ENCODE data around the gene LAMA1.

LAMA1 gene

GRCh38 chr18:6963452-6964097 is 154.0 kb downstream of the LAMA1 start:
- Mint-ChIP-seq H3K4me1 (ENCODE audit: low read depth) (no peaks in the 10 kb centered on the region), H3K36me3 (ENCODE audit: low read depth) (no peaks in the 10 kb centered on the region), H3K9me3 (no peaks in the 10 kb centered on the region), H3K4me3 (no peak overlapping the region), H3K27me3 (ENCODE audit: low read depth) (no peaks in the 10 kb centered on the region), H3K27ac (no peak overlapping the region)

- Mint-ChIP-seq H3K27me3 (ENCODE audit: low read depth) (no peaks in the 10 kb centered on the region), H3K27ac (no peak overlapping the region), H3K36me3 (ENCODE audit: low read depth) (no peaks in the 10 kb centered on the region), H3K4me3 (no peak overlapping the region), H3K4me1 (ENCODE audit: low read depth) (no peaks in the 10 kb centered on the region), H3K9me3 (no peaks in the 10 kb centered on the region)
Observed at GRCh38 chr18:6962571-6963451, 154.8 kb downstream of the LAMA1 start.

- H3K36me3 Mint-ChIP-seq (ENCODE audit: low read depth) = no peaks in the 10 kb centered on the region
- no peaks in the 10 kb centered on the region for H3K9me3 Mint-ChIP-seq
Observed at GRCh38 chr18:6961331-6961730, 156.3 kb downstream of the LAMA1 start.

GRCh38 chr18:6960656-6961055 is 156.9 kb downstream of the LAMA1 start:
- Mint-ChIP-seq H3K4me1 (ENCODE audit: low read depth) (no peaks in the 10 kb centered on the region), H3K4me3 (no peak overlapping the region), H3K9me3 (no peaks in the 10 kb centered on the region), H3K27ac (no peak overlapping the region), H3K36me3 (ENCODE audit: low read depth) (no peaks in the 10 kb centered on the region), H3K27me3 (ENCODE audit: low read depth) (no peaks in the 10 kb centered on the region)

More at GRCh38 chr18:6961331-6961730, 156.3 kb downstream of the LAMA1 start:
- H3K27ac Mint-ChIP-seq = no peak overlapping the region
- no peaks in the 10 kb centered on the region for H3K27me3 Mint-ChIP-seq (ENCODE audit: low read depth)
- no peak overlapping the region for H3K4me3 Mint-ChIP-seq
- H3K4me1 Mint-ChIP-seq (ENCODE audit: low read depth) = no peaks in the 10 kb centered on the region

- no peaks in the 10 kb centered on the region for H3K4me1 Mint-ChIP-seq (ENCODE audit: low read depth)
- no peak overlapping the region for H3K4me3 Mint-ChIP-seq
- H3K27ac Mint-ChIP-seq = no peak overlapping the region
- no peaks in the 10 kb centered on the region for H3K27me3 Mint-ChIP-seq (ENCODE audit: low read depth)
- H3K9me3 Mint-ChIP-seq = no peaks in the 10 kb centered on the region
- no peaks in the 10 kb centered on the region for H3K36me3 Mint-ChIP-seq (ENCODE audit: low read depth)
Observed at GRCh38 chr18:6960124-6960523, 157.5 kb downstream of the LAMA1 start.

GRCh38 chr18:6959110-6959509 is 158.5 kb downstream of the LAMA1 start:
- H3K27me3 Mint-ChIP-seq (ENCODE audit: low read depth) = no peaks in the 10 kb centered on the region
- no peaks in the 10 kb centered on the region for H3K9me3 Mint-ChIP-seq
- no peaks in the 10 kb centered on the region for H3K4me1 Mint-ChIP-seq (ENCODE audit: low read depth)
- H3K27ac Mint-ChIP-seq = no peak overlapping the region
- H3K36me3 Mint-ChIP-seq (ENCODE audit: low read depth) = no peaks in the 10 kb centered on the region
- H3K4me3 Mint-ChIP-seq = no peak overlapping the region

GRCh38 chr18:6956999-6957398 is 160.6 kb downstream of the LAMA1 start:
- no peaks in the 10 kb centered on the region for H3K4me1 Mint-ChIP-seq (ENCODE audit: low read depth)
- H3K9me3 Mint-ChIP-seq = peaks cover under 1% of the 10 kb centered on the region
- no peaks in the 10 kb centered on the region for H3K36me3 Mint-ChIP-seq (ENCODE audit: low read depth)
- H3K27me3 Mint-ChIP-seq (ENCODE audit: low read depth) = no peaks in the 10 kb centered on the region
- H3K4me3 Mint-ChIP-seq = no peak overlapping the region
- no peak overlapping the region for H3K27ac Mint-ChIP-seq

- no peaks in the 10 kb centered on the region for H3K27me3 Mint-ChIP-seq (ENCODE audit: low read depth)
- peaks cover 5% of the 10 kb centered on the region for H3K9me3 Mint-ChIP-seq
- no peak overlapping the region for H3K27ac Mint-ChIP-seq
- H3K36me3 Mint-ChIP-seq (ENCODE audit: low read depth) = no peaks in the 10 kb centered on the region
- no peaks in the 10 kb centered on the region for H3K4me1 Mint-ChIP-seq (ENCODE audit: low read depth)
- H3K4me3 Mint-ChIP-seq = no peak overlapping the region
Observed at GRCh38 chr18:6956495-6956894, 161.1 kb downstream of the LAMA1 start.

GRCh38 chr18:6955304-6955703 is 162.3 kb downstream of the LAMA1 start:
- Mint-ChIP-seq H3K27me3 (ENCODE audit: low read depth) (no peaks in the 10 kb centered on the region), H3K9me3 (peaks cover 9% of the 10 kb centered on the region), H3K4me3 (no peak overlapping the region), H3K4me1 (ENCODE audit: low read depth) (no peaks in the 10 kb centered on the region), H3K27ac (no peak overlapping the region), H3K36me3 (ENCODE audit: low read depth) (no peaks in the 10 kb centered on the region)

GRCh38 chr18:6954501-6954900 is 163.1 kb downstream of the LAMA1 start:
- peaks cover 9% of the 10 kb centered on the region for H3K9me3 Mint-ChIP-seq
- no peaks in the 10 kb centered on the region for H3K27me3 Mint-ChIP-seq (ENCODE audit: low read depth)
- H3K36me3 Mint-ChIP-seq (ENCODE audit: low read depth) = no peaks in the 10 kb centered on the region
- no peak overlapping the region for H3K27ac Mint-ChIP-seq
- H3K4me1 Mint-ChIP-seq (ENCODE audit: low read depth) = no peaks in the 10 kb centered on the region
- no peak overlapping the region for H3K4me3 Mint-ChIP-seq

GRCh38 chr18:6951336-6952090 is 166.1 kb downstream of the LAMA1 start:
- H3K27ac Mint-ChIP-seq = no peak overlapping the region

GRCh38 chr18:6950641-6951040 is 167.0 kb downstream of the LAMA1 start:
- Mint-ChIP-seq H3K36me3 (ENCODE audit: low read depth) (no peaks in the 10 kb centered on the region), H3K9me3 (peaks cover 12% of the 10 kb centered on the region), H3K4me1 (ENCODE audit: low read depth) (no peaks in the 10 kb centered on the region), H3K4me3 (no peak overlapping the region), H3K27me3 (ENCODE audit: low read depth) (no peaks in the 10 kb centered on the region), H3K27ac (no peak overlapping the region)

More at GRCh38 chr18:6951336-6952090, 166.1 kb downstream of the LAMA1 start:
- Mint-ChIP-seq H3K4me3 (no peak overlapping the region), H3K9me3 (peaks cover 12% of the 10 kb centered on the region), H3K36me3 (ENCODE audit: low read depth) (no peaks in the 10 kb centered on the region), H3K27me3 (ENCODE audit: low read depth) (no peaks in the 10 kb centered on the region), H3K4me1 (ENCODE audit: low read depth) (no peaks in the 10 kb centered on the region)

GRCh38 chr18:6949800-6950586 is 167.6 kb downstream of the LAMA1 start:
- no peaks in the 10 kb centered on the region for H3K27me3 Mint-ChIP-seq (ENCODE audit: low read depth)

More at GRCh38 chr18:6949800-6950586, 167.6 kb downstream of the LAMA1 start:
- Mint-ChIP-seq H3K27ac (no peak overlapping the region), H3K36me3 (ENCODE audit: low read depth) (no peaks in the 10 kb centered on the region), H3K4me1 (ENCODE audit: low read depth) (no peaks in the 10 kb centered on the region), H3K9me3 (peaks cover 12% of the 10 kb centered on the region), H3K4me3 (no peak overlapping the region)
